Body of pancreas (tissue), 4 donors: ENCODE data around the gene SLC35F3. TPM values are rescaled to one million over a fixed set of nuclear protein-coding genes. Genes with fewer than 3 reads are reported as not detected.

Experiments
- ATAC-seq: fragments of 150-250 bp; one replicate; pipeline ENCODE4 v1.9.1; 2016
- DNase-seq, 4 donors: peaks; one replicate each; pipeline ENCODE4 v3.0.0-alpha.2; 2019
- H3K27ac ChIP-seq, 4 donors: fragments of 200-600 bp; sonication (generic); 1 replicate in 3 of 4; 2 replicates in 1 of 4; pipeline versions ENCODE4 v1.5.1 to v1.6.1; 2016 to 2019; ENCODE audit warnings: mild to moderate bottlenecking in 1 of 4, mixed read lengths in 1 of 4, moderate library complexity in 1 of 4
- H3K27me3 ChIP-seq, 2 donors: fragments of 200-600 bp; sonication (generic); one replicate each; pipeline ENCODE4 v1.6.0; 2016; ENCODE audit warnings: mild to moderate bottlenecking in 1 of 2
- H3K36me3 ChIP-seq, 2 donors: fragments of 200-600 bp; sonication (generic); replicated peaks in 1 of 2; 2 replicates each; pipeline ENCODE4 v1.5.1; 2016; ENCODE audit warnings: low read depth in 2 of 2; ENCODE audit not compliant: insufficient read depth in 1 of 2
- H3K4me1 ChIP-seq: fragments of 200-600 bp; sonication (generic); one replicate; pipeline ENCODE4 v1.6.0; 2016
- H3K4me3 ChIP-seq, 2 donors: fragments of 200-600 bp; sonication (generic); 1 replicate in 1 of 2; 2 replicates in 1 of 2; pipeline ENCODE4 v1.5.1; 2016 to 2019
- H3K9me3 ChIP-seq, 3 donors: fragments of 200-600 bp; sonication (generic); 1 replicate in 2 of 3; 2 replicates in 1 of 3; pipeline ENCODE4 v1.5.1; 2016
- POLR2A ChIP-seq, 3 donors: fragments of 450-650 bp; IDR thresholded peaks; one replicate each; pipeline ENCODE4 v1.6.1; 2016; ENCODE audit warnings: antibody characterized with exemption in 3 of 3, mild to moderate bottlenecking in 2 of 3
- WGBS, 2 donors: methylation state at CpG; one replicate each; pipeline ENCODE4 v1.1.5; 2017; 5-methylcytosine and 5-hydroxymethylcytosine counted together
- intact Hi-C: fragments of 100-400 bp; cut with DNase I; formaldehyde crosslinking; loops from one replicate; pipeline ENCODE4 v1.15.1; 2023
- total RNA-seq, 2 donors: library from RNA; depleted of rRNA; stranded (reverse); fragments of >200 nt; gene quantifications; one replicate each; pipeline ENCODE4 v1.1.0, GENCODE V29; 2016
- TF ChIP-seq, protein P1 (sequence below), 7 experiments: fragments of 450-650 bp in 4 of 7; fragments of 200-600 bp in 3 of 7; sonication (generic) in 3 of 7; IDR thresholded peaks; one replicate each; pipeline ENCODE4 v1.5.1; 2016 to 2019; ENCODE audit warnings: antibody characterized with exemption in 7 of 7

SLC35F3 gene
- total RNA-seq, 2 donors from 2014 or later = 0.99 to 11.7 TPM

DNA sequence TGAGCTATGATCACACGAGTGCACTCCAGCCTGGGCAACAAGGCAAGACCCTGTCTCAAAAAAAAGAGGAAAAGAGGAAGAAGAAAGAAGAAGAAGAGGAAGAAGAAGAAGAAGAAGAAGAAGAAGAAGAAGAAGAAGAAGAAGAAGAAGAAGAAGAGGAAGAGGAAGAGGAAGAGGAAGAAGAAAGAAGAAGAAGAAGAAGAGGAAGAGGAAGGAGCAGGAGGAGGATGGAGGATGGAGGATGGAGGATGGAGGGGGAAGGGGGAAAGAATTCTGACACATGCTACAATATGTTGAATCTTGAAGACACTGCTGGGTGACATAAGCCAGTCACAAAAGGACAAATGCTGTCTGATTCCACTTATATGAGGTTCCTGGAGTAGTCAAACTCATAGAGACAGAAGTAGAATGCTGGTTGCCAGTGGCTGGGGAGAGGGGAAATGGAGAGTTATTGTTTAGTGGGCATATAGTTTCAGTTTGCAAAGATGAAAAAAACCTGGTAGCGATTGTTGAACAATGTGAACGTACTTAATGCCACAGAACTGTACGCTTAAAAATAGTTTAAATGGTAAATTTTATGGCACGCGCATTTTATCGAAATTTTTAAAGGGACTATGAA lies 421.5 kb downstream of the SLC35F3 start:
- intact Hi-C loops = no loop called here
- 42 to 62% methylated on average over 7 of the region's 7 CpGs for WGBS, 2 donors
- peaks cover 8% of the 10 kb centered on the region for H3K4me1 ChIP-seq
- H3K36me3 ChIP-seq = no peaks in the 10 kb centered on the region
- H3K4me3 ChIP-seq = no peak overlapping the region
- no peak overlapping the region for H3K27ac ChIP-seq
- no peaks in the 10 kb centered on the region for H3K27me3 ChIP-seq
- H3K9me3 ChIP-seq = no peaks in the 10 kb centered on the region
- ATAC-seq (no peak), DNase-seq (no peak)
- TF ChIP-seq, protein P1, sequence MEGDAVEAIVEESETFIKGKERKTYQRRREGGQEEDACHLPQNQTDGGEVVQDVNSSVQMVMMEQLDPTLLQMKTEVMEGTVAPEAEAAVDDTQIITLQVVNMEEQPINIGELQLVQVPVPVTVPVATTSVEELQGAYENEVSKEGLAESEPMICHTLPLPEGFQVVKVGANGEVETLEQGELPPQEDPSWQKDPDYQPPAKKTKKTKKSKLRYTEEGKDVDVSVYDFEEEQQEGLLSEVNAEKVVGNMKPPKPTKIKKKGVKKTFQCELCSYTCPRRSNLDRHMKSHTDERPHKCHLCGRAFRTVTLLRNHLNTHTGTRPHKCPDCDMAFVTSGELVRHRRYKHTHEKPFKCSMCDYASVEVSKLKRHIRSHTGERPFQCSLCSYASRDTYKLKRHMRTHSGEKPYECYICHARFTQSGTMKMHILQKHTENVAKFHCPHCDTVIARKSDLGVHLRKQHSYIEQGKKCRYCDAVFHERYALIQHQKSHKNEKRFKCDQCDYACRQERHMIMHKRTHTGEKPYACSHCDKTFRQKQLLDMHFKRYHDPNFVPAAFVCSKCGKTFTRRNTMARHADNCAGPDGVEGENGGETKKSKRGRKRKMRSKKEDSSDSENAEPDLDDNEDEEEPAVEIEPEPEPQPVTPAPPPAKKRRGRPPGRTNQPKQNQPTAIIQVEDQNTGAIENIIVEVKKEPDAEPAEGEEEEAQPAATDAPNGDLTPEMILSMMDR (IDR thresholded peaks at IDR 0.05) = no peak
- no peak for TF ChIP-seq POLR2A (IDR thresholded peaks at IDR 0.05)

DNA sequence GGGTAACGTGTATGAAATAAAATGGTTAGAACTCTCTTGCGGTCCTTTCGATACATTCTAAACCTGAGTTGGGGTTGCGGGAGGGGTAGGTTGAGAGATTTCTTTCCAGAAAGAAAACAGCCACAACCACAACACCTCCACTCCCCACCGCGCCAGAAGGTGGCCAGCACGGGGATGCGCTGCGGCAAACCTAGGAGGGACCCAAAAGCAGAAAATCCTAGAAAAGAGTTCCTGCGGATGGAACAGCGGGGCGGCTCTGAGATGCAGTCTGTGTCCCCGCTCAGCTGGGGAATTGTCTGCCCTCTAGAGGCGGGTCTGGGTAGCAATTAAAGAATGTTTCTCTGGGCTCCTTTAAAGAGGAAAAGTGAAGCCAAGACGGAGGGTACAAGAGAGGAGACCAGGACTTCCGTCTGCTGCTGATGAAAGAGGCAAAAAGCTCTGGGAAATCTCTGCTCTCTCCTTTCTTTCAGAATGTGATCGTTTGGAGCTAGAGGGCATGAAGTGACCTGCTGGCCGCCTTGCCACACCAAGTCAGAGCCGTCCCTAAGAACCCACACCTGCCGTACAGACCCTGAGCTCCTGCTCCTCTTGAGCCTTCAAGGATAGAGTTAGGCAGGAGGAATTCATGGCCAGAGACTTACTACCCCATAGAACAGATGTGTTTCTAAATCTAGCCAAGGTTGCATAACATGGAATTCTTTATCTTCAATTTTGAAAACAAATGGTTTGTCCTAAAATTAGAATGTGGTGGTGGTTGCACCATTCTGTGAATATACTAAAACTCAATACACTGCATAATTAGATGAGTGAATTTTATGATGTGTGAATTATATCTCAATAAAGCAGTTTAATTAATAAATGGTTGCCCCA lies 422.3 kb downstream of the SLC35F3 start:
- WGBS, 2 donors = 22 to 28% methylated on average over 20 of the region's 20 CpGs

GRCh38 chr1:234327577-234328164 lies 423.2 kb downstream of the SLC35F3 start:
- intact Hi-C loops = no loop called here

More for the DNA sequence above, 422.3 kb downstream of the SLC35F3 start:
- H3K4me1 ChIP-seq = peaks cover 8% of the 10 kb centered on the region
- no peaks in the 10 kb centered on the region for H3K27me3 ChIP-seq
- DNase-seq = peak; percentile 57 to 67 (median 59)
- no peak for TF ChIP-seq POLR2A (IDR thresholded peaks at IDR 0.05)
- TF ChIP-seq, protein P1 (IDR thresholded peaks at IDR 0.05) = peak; percentile 57 to 81 (median 71)
- no peaks in the 10 kb centered on the region for H3K9me3 ChIP-seq
- intact Hi-C loops = no loop called here
- no peaks in the 10 kb centered on the region for H3K36me3 ChIP-seq
- H3K4me3 ChIP-seq = no peak overlapping the region
- peak; percentile 69 for ATAC-seq
- H3K27ac ChIP-seq = no peak overlapping the region

GRCh38 chr1:234330843-234331215 lies 426.4 kb downstream of the SLC35F3 start:
- DNase-seq (no peak), ATAC-seq (no peak)
- Histone ChIP-seq H3K4me1 (peaks cover 8% of the 10 kb centered on the region), H3K9me3 (no peaks in the 10 kb centered on the region), H3K27me3 (no peaks in the 10 kb centered on the region), H3K27ac (no peak overlapping the region), H3K4me3 (no peak overlapping the region), H3K36me3 (no peaks in the 10 kb centered on the region)
- intact Hi-C loops = no loop called here
- TF ChIP-seq, protein P1 (IDR thresholded peaks at IDR 0.05) = no peak
- no peak for TF ChIP-seq POLR2A (IDR thresholded peaks at IDR 0.05)
- 75 to 79% methylated on average over 4 of the region's 4 CpGs for WGBS, 2 donors

More at GRCh38 chr1:234327577-234328164, 423.2 kb downstream of the SLC35F3 start:
- Histone ChIP-seq H3K9me3 (no peaks in the 10 kb centered on the region), H3K27ac (no peak overlapping the region), H3K4me1 (peaks cover 8% of the 10 kb centered on the region), H3K27me3 (no peaks in the 10 kb centered on the region), H3K36me3 (no peaks in the 10 kb centered on the region), H3K4me3 (no peak overlapping the region)
- no peak for ATAC-seq
- 78 to 83% methylated on average over 9 of the region's 9 CpGs for WGBS, 2 donors
- DNase-seq = no peak
- TF ChIP-seq, protein P1 (IDR thresholded peaks at IDR 0.05) = no peak
- TF ChIP-seq POLR2A (IDR thresholded peaks at IDR 0.05) = no peak
